Sigmoid colon (tissue), 7 donors: ENCODE results near the gene BLTP3A. TPM values are rescaled to one million over a fixed set of nuclear protein-coding genes. Genes with fewer than 3 reads are reported as not detected.
"Not testable (repeated sequence)": the region's sequence is repeated elsewhere in the genome, so short reads cannot be mapped to it uniquely, and the experiment has no call there.

Experiments used
- DNase-seq: peaks from one replicate; pipeline ENCODE4 v3.0.0-alpha.2; 2019
- H3K27ac ChIP-seq, 4 donors: fragments of 200-600 bp; sonication (generic); one replicate each; pipeline ENCODE4 v1.5.1; 2016 to 2019; ENCODE audit warnings: mild to moderate bottlenecking in 1 of 4
- H3K27me3 ChIP-seq, 3 donors: fragments of 200-600 bp; sonication (generic); one replicate each; pipeline ENCODE4 v1.5.1; 2019; ENCODE audit warnings: mild to moderate bottlenecking in 1 of 3
- H3K36me3 ChIP-seq, 4 donors: fragments of 200-600 bp; sonication (generic); one replicate each; pipeline ENCODE4 v1.5.1; 2016 to 2019
- H3K4me1 ChIP-seq, 4 donors: fragments of 200-600 bp; sonication (generic); one replicate each; pipeline ENCODE4 v1.5.1; 2017 to 2019
- H3K4me3 ChIP-seq, 4 donors: fragments of 200-600 bp; sonication (generic); one replicate each; pipeline ENCODE4 v1.5.1; 2017 to 2019; ENCODE audit warnings: mild to moderate bottlenecking in 2 of 4, moderate library complexity in 1 of 4
- H3K9me3 ChIP-seq, 4 donors: fragments of 200-600 bp in 3 of 4; sonication (generic) in 3 of 4; one replicate each; pipeline versions ENCODE4 v1.5.1 to v1.6.1; 2013 to 2019
- EP300 ChIP-seq, 4 donors: sonication (generic); formaldehyde crosslinking; IDR thresholded peaks; one replicate each; pipeline ENCODE4 v1.6.1; 2017; ENCODE audit warnings: antibody characterized with exemption in 4 of 4
- POLR2A ChIP-seq, 2 donors: fragments of 450-650 bp; IDR thresholded peaks; one replicate each; pipeline ENCODE4 v1.6.1; 2016; ENCODE audit warnings: antibody characterized with exemption in 2 of 2, mild to moderate bottlenecking in 2 of 2, moderate library complexity in 2 of 2
- POLR2AphosphoS5 ChIP-seq, 4 donors: sonication (generic); formaldehyde crosslinking; IDR thresholded peaks; one replicate each; pipeline ENCODE4 v1.6.1; 2017; ENCODE audit warnings: antibody characterized with exemption in 4 of 4
- WGBS, 2 donors: extraction: QIAGEN DNeasy Blood & Tissue Kit; methylation state at CpG; one replicate each; pipeline ENCODE4 v1.1.7; 2013; 5-methylcytosine and 5-hydroxymethylcytosine counted together
- intact Hi-C: fragments of 100-400 bp; cut with DNase I; formaldehyde crosslinking; loops from one replicate; pipeline ENCODE4 v1.15.1; 2023
- polyA plus RNA-seq, 3 donors: library from polyadenylated mRNA; stranded (reverse); fragments of 200-250 nt; gene quantifications; one replicate each; pipeline ENCODE4 v1.2.3, GENCODE V29; 2013
- total RNA-seq, 4 donors: library from RNA; depleted of rRNA; stranded (reverse); fragments of >200 nt; gene quantifications; one replicate each; pipeline ENCODE4 v1.1.0, GENCODE V29; 2016
- TF ChIP-seq, protein P1 (sequence below), 4 experiments: fragments of 450-650 bp in 3 of 4; fragments of 200-600 bp in 1 of 4; IDR thresholded peaks; one replicate each; pipeline ENCODE4 v1.5.1; 2016 to 2019; ENCODE audit warnings: antibody characterized with exemption in 4 of 4, mild to moderate bottlenecking in 3 of 4, moderate library complexity in 2 of 4
- donor health status: healthy with polysubstance abuse.
- donor health status: Bipolar disorder and iron deficiency.
- donor health status: healthy.

The BLTP3A gene
- total and polyA plus RNA-seq, 7 donors, result 0.60 to 11.6 (median 6.7) TPM

DNA sequence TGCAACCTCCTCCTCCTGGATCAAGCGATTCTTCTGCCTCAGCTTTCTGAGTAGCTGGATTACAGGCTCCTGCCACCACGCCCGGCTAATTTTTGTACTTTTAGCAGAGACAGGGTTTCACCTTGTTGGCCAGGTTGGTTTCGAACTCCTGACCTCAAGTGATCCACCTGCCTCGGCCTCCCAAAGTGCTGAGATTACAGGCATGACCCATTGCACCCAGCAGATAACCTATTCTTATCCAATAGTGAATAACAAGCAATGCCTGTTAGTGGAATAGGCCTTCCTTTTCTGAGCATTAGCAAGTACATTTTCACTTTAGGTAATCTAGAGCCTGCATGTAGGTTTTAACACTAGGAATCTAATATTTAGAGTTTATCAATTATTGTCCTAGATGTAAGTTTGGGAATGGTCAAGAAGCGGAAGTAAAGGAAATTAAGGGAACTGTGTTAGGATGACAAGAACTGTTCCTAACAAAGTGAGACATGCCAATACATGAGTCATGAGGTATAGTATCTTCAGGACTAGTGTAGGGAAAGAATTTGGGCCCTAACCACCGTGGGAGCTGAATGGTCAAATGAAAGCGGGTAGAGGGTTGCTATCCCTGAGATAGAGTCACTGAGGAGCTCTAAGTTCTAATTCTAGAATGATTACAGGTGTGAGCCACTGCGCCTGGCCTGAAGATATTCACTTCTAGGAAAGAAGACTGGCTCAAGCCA, 15.0 kb downstream of the BLTP3A start:
- H3K27ac ChIP-seq, result no peak overlapping the region
- no peak for TF ChIP-seq EP300 (IDR thresholded peaks at IDR 0.05)
- TF ChIP-seq, protein P1, sequence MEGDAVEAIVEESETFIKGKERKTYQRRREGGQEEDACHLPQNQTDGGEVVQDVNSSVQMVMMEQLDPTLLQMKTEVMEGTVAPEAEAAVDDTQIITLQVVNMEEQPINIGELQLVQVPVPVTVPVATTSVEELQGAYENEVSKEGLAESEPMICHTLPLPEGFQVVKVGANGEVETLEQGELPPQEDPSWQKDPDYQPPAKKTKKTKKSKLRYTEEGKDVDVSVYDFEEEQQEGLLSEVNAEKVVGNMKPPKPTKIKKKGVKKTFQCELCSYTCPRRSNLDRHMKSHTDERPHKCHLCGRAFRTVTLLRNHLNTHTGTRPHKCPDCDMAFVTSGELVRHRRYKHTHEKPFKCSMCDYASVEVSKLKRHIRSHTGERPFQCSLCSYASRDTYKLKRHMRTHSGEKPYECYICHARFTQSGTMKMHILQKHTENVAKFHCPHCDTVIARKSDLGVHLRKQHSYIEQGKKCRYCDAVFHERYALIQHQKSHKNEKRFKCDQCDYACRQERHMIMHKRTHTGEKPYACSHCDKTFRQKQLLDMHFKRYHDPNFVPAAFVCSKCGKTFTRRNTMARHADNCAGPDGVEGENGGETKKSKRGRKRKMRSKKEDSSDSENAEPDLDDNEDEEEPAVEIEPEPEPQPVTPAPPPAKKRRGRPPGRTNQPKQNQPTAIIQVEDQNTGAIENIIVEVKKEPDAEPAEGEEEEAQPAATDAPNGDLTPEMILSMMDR (IDR thresholded peaks at IDR 0.05), result no peak
- no peak for TF ChIP-seq POLR2AphosphoS5 (IDR thresholded peaks at IDR 0.05)
- no peak for TF ChIP-seq POLR2A (IDR thresholded peaks at IDR 0.05)
- H3K4me1 ChIP-seq, result no peaks in the 10 kb centered on the region
- H3K4me3 ChIP-seq, result no peak overlapping the region
- DNase-seq, result no peak
- 93 to 94% methylated on average over 9 of the region's 9 CpGs for WGBS, 2 donors
- H3K36me3 ChIP-seq, result no peaks in the 10 kb centered on the region
- intact Hi-C loops, result no loop called here
- no peaks in the 10 kb centered on the region for H3K9me3 ChIP-seq
- no peaks in the 10 kb centered on the region for H3K27me3 ChIP-seq

DNA sequence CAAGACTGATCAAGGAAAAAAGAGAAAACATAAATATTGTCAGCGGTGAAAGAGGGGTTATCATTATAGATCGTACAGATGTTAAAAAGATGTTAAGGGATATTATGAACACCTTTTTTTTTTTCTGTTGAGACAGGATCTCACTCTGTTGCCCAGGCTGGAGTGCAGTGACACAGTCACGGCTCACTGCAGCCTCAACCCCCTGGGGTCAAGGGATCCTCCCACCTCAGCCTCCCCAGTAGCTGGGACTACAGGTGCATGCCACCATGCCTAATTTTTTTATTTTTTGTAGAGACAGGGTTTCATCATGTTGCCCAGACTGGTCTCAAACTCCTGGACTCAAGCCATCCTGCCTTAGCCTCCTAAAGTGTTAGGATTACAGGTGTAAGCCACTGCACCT, 16.6 kb downstream of the BLTP3A start:
- intact Hi-C loops, H3K27ac ChIP-seq, H3K9me3 ChIP-seq, H3K36me3 ChIP-seq, H3K4me1 ChIP-seq, DNase-seq, H3K4me3 ChIP-seq, H3K27me3 ChIP-seq: not testable (repeated sequence)
- 96 to 98% methylated on average over 3 of the region's 3 CpGs for WGBS, 2 donors

DNA sequence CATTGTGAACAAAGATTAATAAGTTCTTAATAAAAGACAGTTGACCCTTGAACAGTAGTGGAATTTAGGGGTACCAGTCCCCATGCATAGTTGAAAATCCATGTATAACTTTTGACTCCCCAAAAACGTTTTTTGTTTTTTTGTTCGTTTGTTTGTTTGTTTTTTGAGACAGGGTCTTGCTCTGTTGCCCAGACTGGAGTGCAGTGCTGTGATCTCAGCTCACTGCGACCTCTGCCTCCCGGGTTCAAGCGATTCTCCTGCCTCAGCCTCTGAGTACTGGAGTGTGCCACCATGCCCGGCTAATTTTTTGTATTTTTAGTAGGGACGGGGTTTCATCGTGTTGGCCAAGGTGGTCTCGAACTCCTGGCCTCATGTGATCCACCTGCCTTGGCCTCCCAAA, 17.5 kb downstream of the BLTP3A start:
- H3K27ac ChIP-seq, H3K36me3 ChIP-seq, DNase-seq, intact Hi-C loops, H3K9me3 ChIP-seq, H3K4me1 ChIP-seq, H3K27me3 ChIP-seq, H3K4me3 ChIP-seq: not testable (repeated sequence)
- 89 to 92% methylated on average over 9 of the region's 9 CpGs for WGBS, 2 donors

DNA sequence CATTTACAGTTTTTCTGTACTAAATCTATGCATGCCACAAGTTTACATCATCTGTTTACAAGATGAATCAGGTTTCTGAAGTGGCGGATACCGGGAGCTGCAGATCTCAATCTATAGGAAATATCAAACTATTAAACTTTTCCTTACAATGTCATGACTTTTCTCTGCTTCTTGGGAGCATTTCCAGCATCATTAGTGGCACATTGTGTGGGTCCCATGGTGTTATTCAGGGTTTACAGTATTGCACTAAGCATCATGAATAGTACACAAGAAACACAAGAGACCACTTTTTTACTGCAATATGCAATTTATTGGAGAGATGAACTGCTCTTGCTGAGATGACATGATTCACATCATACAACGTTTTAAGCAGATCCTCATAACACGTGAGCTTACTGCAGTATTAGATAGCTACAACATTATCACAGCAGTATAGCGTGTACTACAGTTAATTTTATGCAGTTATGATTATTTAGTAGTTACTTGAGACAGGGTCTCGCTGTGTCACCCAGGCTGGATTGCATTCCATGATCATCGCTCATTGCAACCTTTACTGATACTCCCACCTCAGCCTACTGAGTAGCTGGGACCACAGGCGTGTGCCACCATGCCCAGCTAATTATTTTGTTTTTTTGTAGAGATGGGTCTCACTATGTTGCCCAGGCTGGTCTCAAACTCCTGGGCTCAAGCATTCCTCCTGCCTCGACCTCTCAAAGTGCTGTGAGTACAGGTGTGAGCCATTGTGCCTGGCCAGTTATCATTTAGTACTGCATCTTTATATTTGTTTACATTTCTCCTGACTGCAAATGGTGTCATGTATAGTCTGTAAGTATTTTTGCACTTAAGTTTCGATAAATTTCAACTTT, 18.4 kb downstream of the BLTP3A start:
- no peak overlapping the region for H3K4me3 ChIP-seq
- H3K4me1 ChIP-seq, result no peaks in the 10 kb centered on the region
- H3K36me3 ChIP-seq, result no peaks in the 10 kb centered on the region
- WGBS, 2 donors, result 90 to 93% methylated on average over 10 of the region's 10 CpGs
- intact Hi-C loops, result no loop called here
- H3K9me3 ChIP-seq, result no peaks in the 10 kb centered on the region
- no peak overlapping the region for H3K27ac ChIP-seq
- H3K27me3 ChIP-seq, result no peaks in the 10 kb centered on the region
- TF ChIP-seq POLR2AphosphoS5 (IDR thresholded peaks at IDR 0.05) (no peak), EP300 (IDR thresholded peaks at IDR 0.05) (no peak)
- DNase-seq, result no peak

DNA sequence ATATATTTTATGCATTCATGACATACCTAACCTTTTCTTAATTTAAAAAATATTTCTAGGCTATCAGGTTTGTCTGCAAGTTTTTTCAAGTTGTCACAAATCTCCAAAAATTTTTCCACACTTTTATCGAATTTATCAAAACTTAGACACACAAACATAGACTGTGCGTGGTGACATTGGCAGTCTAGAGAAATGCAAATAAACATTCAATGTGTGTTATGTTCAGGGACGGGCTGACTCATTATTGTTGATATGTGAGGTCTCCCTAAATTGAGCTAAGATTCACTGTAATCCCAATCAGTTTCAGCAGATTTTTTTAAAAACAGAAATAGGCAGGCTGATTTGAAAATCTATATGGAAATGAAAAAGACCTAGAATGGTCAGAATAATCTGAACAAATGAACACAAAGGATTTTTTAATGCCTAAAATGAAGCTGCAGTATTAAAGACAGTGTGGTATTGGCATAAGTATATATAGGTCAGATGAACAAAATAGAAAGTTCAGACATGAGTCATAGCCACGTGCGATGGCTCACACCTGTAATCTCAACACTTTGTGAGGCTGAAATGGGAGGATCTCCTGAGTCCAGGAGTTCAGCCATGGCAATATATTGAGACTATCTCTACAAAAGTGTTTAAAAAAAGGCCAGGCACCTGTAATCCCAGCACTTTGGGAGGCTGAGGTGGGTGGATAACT, 19.2 kb downstream of the BLTP3A start:
- no peak for DNase-seq
- intact Hi-C loops, result no loop called here
- WGBS, 2 donors, result 47 to 65% methylated on average over 5 of the region's 5 CpGs
- Histone ChIP-seq H3K4me3 (no peak overlapping the region), H3K9me3 (no peaks in the 10 kb centered on the region), H3K27ac (no peak overlapping the region), H3K27me3 (no peaks in the 10 kb centered on the region), H3K4me1 (no peaks in the 10 kb centered on the region), H3K36me3 (no peaks in the 10 kb centered on the region)
- no peak for TF ChIP-seq POLR2A (IDR thresholded peaks at IDR 0.05)
- TF ChIP-seq POLR2AphosphoS5 (IDR thresholded peaks at IDR 0.05), result no peak
- TF ChIP-seq, protein P1 (IDR thresholded peaks at IDR 0.05), result no peak
- TF ChIP-seq EP300 (IDR thresholded peaks at IDR 0.05), result no peak

DNA sequence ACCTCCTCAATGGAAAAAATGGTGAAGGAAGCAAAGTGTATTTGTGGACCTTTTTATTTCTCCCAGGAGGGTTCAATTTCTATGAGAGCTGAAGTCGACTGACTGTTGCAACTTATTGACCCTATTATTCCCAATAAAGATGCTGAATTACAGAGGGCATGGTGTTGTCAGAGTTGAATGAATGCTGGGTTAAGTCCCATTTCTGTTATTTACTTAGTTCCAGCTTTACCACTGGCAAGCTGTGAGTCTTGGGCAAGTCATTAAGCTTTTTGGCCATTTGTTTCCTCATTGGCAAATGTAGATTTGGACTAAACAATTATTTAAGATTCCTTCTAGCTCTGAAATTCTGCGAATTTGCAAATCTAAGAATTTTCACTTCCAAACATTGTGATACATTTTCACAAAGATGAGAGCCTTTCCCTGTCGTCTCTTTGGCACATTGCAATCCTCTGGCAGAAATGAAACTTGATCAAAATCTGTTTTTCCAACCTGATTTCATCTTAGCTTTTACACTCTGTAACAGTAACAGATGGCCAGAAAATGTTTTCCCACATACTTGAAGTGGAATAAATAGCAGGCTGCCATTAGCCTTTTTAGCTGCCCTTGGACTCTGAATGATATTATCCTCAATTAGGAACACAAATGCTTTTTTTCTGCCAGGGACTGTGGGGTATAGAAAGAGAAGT, 21.3 kb downstream of the BLTP3A start:
- Histone ChIP-seq H3K36me3 (no peaks in the 10 kb centered on the region), H3K27ac (no peak overlapping the region), H3K27me3 (no peaks in the 10 kb centered on the region), H3K9me3 (no peaks in the 10 kb centered on the region), H3K4me3 (no peak overlapping the region), H3K4me1 (no peaks in the 10 kb centered on the region)
- 79% methylated on average over 3 of the region's 3 CpGs for WGBS, 2 donors
- DNase-seq, result no peak
- intact Hi-C loops, result no loop called here
- TF ChIP-seq POLR2A (IDR thresholded peaks at IDR 0.05), result no peak
- no peak for TF ChIP-seq EP300 (IDR thresholded peaks at IDR 0.05)
- no peak for TF ChIP-seq POLR2AphosphoS5 (IDR thresholded peaks at IDR 0.05)
- TF ChIP-seq, protein P1 (IDR thresholded peaks at IDR 0.05), result no peak
